Activated T-cell treated with anti-CD3 and anti-CD28 coated beads, Interleukin-2, amount 50 U/mL, for 72 hours (primary cell): Measurements from ENCODE around the gene CDK8. TPM values are rescaled to one million over a fixed set of nuclear protein-coding genes. Genes with fewer than 3 reads are reported as not detected.
"Not testable (repeated sequence)": the region's sequence is repeated elsewhere in the genome, so short reads cannot be mapped to it uniquely, and the experiment has no call there.

Experiments
- ATAC-seq, 2 donors: fragments of 150-1000 bp; cut with Tn5 transposase; replicated peaks in 1 of 2; 2 replicates each; pipeline ENCODE4 v1.10.0; 2021; ENCODE audit warnings: moderate library complexity in 2 of 2, mild to moderate bottlenecking in 1 of 2
- DNase-seq, 2 donors: peaks; one replicate each; pipeline ENCODE4 v3.0.0; 2021 to 2022; ENCODE audit warnings: mixed read lengths in 1 of 2
- H3K27ac Mint-ChIP-seq: one replicate; pipeline ENCODE4 v1.8.0; 2022; ENCODE audit warnings: mild to moderate bottlenecking, moderate library complexity, mixed read lengths
- H3K27me3 Mint-ChIP-seq: one replicate; pipeline ENCODE4 v1.8.0; 2022; ENCODE audit warnings: low read depth, mixed read lengths
- H3K36me3 Mint-ChIP-seq, 2 donors: one replicate each; pipeline ENCODE4 v1.8.0; 2022; ENCODE audit warnings: mixed read lengths in 2 of 2, mild to moderate bottlenecking in 1 of 2; ENCODE audit not compliant: insufficient read depth in 2 of 2
- H3K4me1 Mint-ChIP-seq: one replicate; pipeline ENCODE4 v1.8.0; 2022; ENCODE audit warnings: low read depth, mixed read lengths
- H3K4me3 Mint-ChIP-seq, 2 donors: one replicate each; pipeline ENCODE4 v1.8.0; 2022; ENCODE audit warnings: mild to moderate bottlenecking in 2 of 2, mixed read lengths in 2 of 2, moderate library complexity in 2 of 2
- H3K9me3 Mint-ChIP-seq, 2 donors: one replicate each; pipeline ENCODE4 v1.8.0; 2022; ENCODE audit warnings: mixed read lengths in 2 of 2
- total RNA-seq, 2 donors: library from RNA; stranded (reverse); gene quantifications; one replicate each; pipeline ENCODE4 v1.2.3, GENCODE V29; 2022

Gene CDK8
- total RNA-seq, 2 donors from 2014 or later, result 21.3 to 25.1 TPM

GRCh38 chr13:26308250-26308649, 54.3 kb downstream of the CDK8 start:
- Mint-ChIP-seq H3K4me3 (no peak overlapping the region), H3K27ac (no peak overlapping the region), H3K9me3 (peaks cover 0 to 2% of the 10 kb centered on the region in 2 donors), H3K36me3 (peaks cover 2 to 7% of the 10 kb centered on the region in 2 donors), H3K4me1 (peaks cover 31% of the 10 kb centered on the region), H3K27me3 (no peaks in the 10 kb centered on the region)
- ATAC-seq (no peak), DNase-seq (no peak)

GRCh38 chr13:26308836-26309235, 54.9 kb downstream of the CDK8 start:
- Mint-ChIP-seq H3K27ac (no peak overlapping the region), H3K4me3 (no peak overlapping the region), H3K36me3 (peaks cover 2 to 7% of the 10 kb centered on the region in 2 donors), H3K9me3 (peaks cover 0 to 2% of the 10 kb centered on the region in 2 donors), H3K27me3 (no peaks in the 10 kb centered on the region), H3K4me1 (peaks cover 37% of the 10 kb centered on the region)
- DNase-seq, result no peak
- no peak for ATAC-seq

GRCh38 chr13:26310003-26310402, 56.1 kb downstream of the CDK8 start:
- Mint-ChIP-seq H3K4me3 (no peak overlapping the region), H3K4me1 (peaks cover 37% of the 10 kb centered on the region), H3K27me3 (no peaks in the 10 kb centered on the region), H3K36me3 (peaks cover 2 to 5% of the 10 kb centered on the region in 2 donors), H3K9me3 (peaks cover 0 to 2% of the 10 kb centered on the region in 2 donors), H3K27ac (no peak overlapping the region)
- DNase-seq (no peak), ATAC-seq (no peak)

- ATAC-seq (peak in 1 of 2 donors; percentile 15), DNase-seq (no peak)
- no peak overlapping the region for H3K27ac Mint-ChIP-seq
- peaks cover 2 to 5% of the 10 kb centered on the region in 2 donors for H3K36me3 Mint-ChIP-seq
- peaks cover 0 to 2% of the 10 kb centered on the region in 2 donors for H3K9me3 Mint-ChIP-seq
- H3K4me1 Mint-ChIP-seq, result peaks cover 37% of the 10 kb centered on the region
- H3K4me3 Mint-ChIP-seq, result peak overlapping the region in 1 of 2 donors; percentile 17
- H3K27me3 Mint-ChIP-seq, result no peaks in the 10 kb centered on the region
Observed at GRCh38 chr13:26310470-26310869, 56.5 kb downstream of the CDK8 start.

GRCh38 chr13:26312019-26312418, 58.1 kb downstream of the CDK8 start:
- not testable (repeated sequence) for ATAC-seq
- H3K4me1 Mint-ChIP-seq, result peaks cover 37% of the 10 kb centered on the region

GRCh38 chr13:26316095-26316494, 62.2 kb downstream of the CDK8 start:
- not testable (repeated sequence) for H3K9me3 Mint-ChIP-seq, DNase-seq, ATAC-seq, H3K27me3 Mint-ChIP-seq, H3K27ac Mint-ChIP-seq, H3K36me3 Mint-ChIP-seq, H3K4me3 Mint-ChIP-seq
- H3K4me1 Mint-ChIP-seq, result peaks cover 17% of the 10 kb centered on the region

More at GRCh38 chr13:26312019-26312418, 58.1 kb downstream of the CDK8 start:
- H3K9me3 Mint-ChIP-seq, H3K27me3 Mint-ChIP-seq, H3K36me3 Mint-ChIP-seq, H3K27ac Mint-ChIP-seq, DNase-seq, H3K4me3 Mint-ChIP-seq: not testable (repeated sequence)

GRCh38 chr13:26320766-26321165, 66.8 kb downstream of the CDK8 start:
- no peak for DNase-seq
- H3K36me3 Mint-ChIP-seq, result peaks cover 0 to 4% of the 10 kb centered on the region in 2 donors
- H3K4me1 Mint-ChIP-seq, result peaks cover 21% of the 10 kb centered on the region
- peaks cover 0 to 4% of the 10 kb centered on the region in 2 donors for H3K9me3 Mint-ChIP-seq
- ATAC-seq, result no peak
- H3K27me3 Mint-ChIP-seq, result no peaks in the 10 kb centered on the region
- no peak overlapping the region for H3K27ac Mint-ChIP-seq
- H3K4me3 Mint-ChIP-seq, result no peak overlapping the region

- no peaks in the 10 kb centered on the region for H3K27me3 Mint-ChIP-seq
- peaks cover 26% of the 10 kb centered on the region for H3K4me1 Mint-ChIP-seq
- H3K36me3 Mint-ChIP-seq, result no peaks in the 10 kb centered on the region
- no peak overlapping the region for H3K27ac Mint-ChIP-seq
- ATAC-seq (no peak), DNase-seq (no peak)
- no peaks in the 10 kb centered on the region for H3K9me3 Mint-ChIP-seq
- H3K4me3 Mint-ChIP-seq, result no peak overlapping the region
Observed at GRCh38 chr13:26323127-26323526, 69.2 kb downstream of the CDK8 start.

GRCh38 chr13:26323764-26324163, 69.8 kb downstream of the CDK8 start:
- DNase-seq (no peak), ATAC-seq (no peak)
- Mint-ChIP-seq H3K36me3 (no peaks in the 10 kb centered on the region), H3K4me1 (peaks cover 26% of the 10 kb centered on the region), H3K27me3 (no peaks in the 10 kb centered on the region), H3K4me3 (no peak overlapping the region), H3K27ac (no peak overlapping the region), H3K9me3 (peaks cover 0 to under 1% of the 10 kb centered on the region in 2 donors)

GRCh38 chr13:26324294-26324693, 70.4 kb downstream of the CDK8 start:
- no peaks in the 10 kb centered on the region for H3K27me3 Mint-ChIP-seq
- H3K4me1 Mint-ChIP-seq, result peaks cover 26% of the 10 kb centered on the region
- H3K36me3 Mint-ChIP-seq, result no peaks in the 10 kb centered on the region
- H3K27ac Mint-ChIP-seq, result no peak overlapping the region
- H3K4me3 Mint-ChIP-seq, result no peak overlapping the region
- ATAC-seq (no peak), DNase-seq (no peak)
- peaks cover 0 to 3% of the 10 kb centered on the region in 2 donors for H3K9me3 Mint-ChIP-seq

GRCh38 chr13:26324867-26325266, 70.9 kb downstream of the CDK8 start:
- H3K36me3 Mint-ChIP-seq, result no peaks in the 10 kb centered on the region
- no peak for DNase-seq
- peaks cover 26% of the 10 kb centered on the region for H3K4me1 Mint-ChIP-seq
- H3K27ac Mint-ChIP-seq, result no peak overlapping the region
- H3K9me3 Mint-ChIP-seq, result peaks cover 0 to 3% of the 10 kb centered on the region in 2 donors
- no peaks in the 10 kb centered on the region for H3K27me3 Mint-ChIP-seq
- ATAC-seq, result no peak
- no peak overlapping the region for H3K4me3 Mint-ChIP-seq

- peaks cover 32% of the 10 kb centered on the region for H3K4me1 Mint-ChIP-seq
- ATAC-seq, result peak; percentile 50 to 73
Observed at GRCh38 chr13:26325876-26326275, 71.9 kb downstream of the CDK8 start.

GRCh38 chr13:26326562-26326961, 72.6 kb downstream of the CDK8 start:
- peaks cover 39% of the 10 kb centered on the region for H3K4me1 Mint-ChIP-seq
- H3K27me3 Mint-ChIP-seq, result no peaks in the 10 kb centered on the region
- H3K27ac Mint-ChIP-seq, result peak overlapping the region; percentile 64
- ATAC-seq, result no peak
- no peak for DNase-seq
- H3K9me3 Mint-ChIP-seq, result peaks cover 0 to 3% of the 10 kb centered on the region in 2 donors
- peaks cover 2 to 3% of the 10 kb centered on the region in 2 donors for H3K36me3 Mint-ChIP-seq
- no peak overlapping the region for H3K4me3 Mint-ChIP-seq

More at GRCh38 chr13:26325876-26326275, 71.9 kb downstream of the CDK8 start:
- Mint-ChIP-seq H3K9me3 (peaks cover 0 to 3% of the 10 kb centered on the region in 2 donors), H3K4me3 (no peak overlapping the region), H3K36me3 (peaks cover 2 to 3% of the 10 kb centered on the region in 2 donors), H3K27ac (no peak overlapping the region), H3K27me3 (no peaks in the 10 kb centered on the region)
- DNase-seq, result no peak
